OCI-LY3 (cell line): ENCODE data around the gene BNC2.

Experiments used
- H2AFZ ChIP-seq: fragments of 200-600, 300-600 bp; shearing (Covaris generic); 2 replicates; pipeline ENCODE4 v1.6.0; 2014; ENCODE audit warnings: antibody characterized with exemption, low read depth, low read length
- H3K27ac ChIP-seq: fragments of 200-600, 300-600 bp; sonication (generic); 2 replicates; pipeline ENCODE4 v1.5.1; 2014; ENCODE audit warnings: mild to moderate bottlenecking, low read length, moderate library complexity, mixed read lengths
- H3K27me3 ChIP-seq: fragments of 200-600, 300-600 bp; sonication (generic); 2 replicates; pipeline ENCODE4 v1.6.1; 2014; ENCODE audit warnings: low read depth, low read length, mixed read lengths
- H3K36me3 ChIP-seq: fragments of 200-600, 300-600 bp; sonication (generic); replicated peaks from 2 replicates; pipeline ENCODE3; 2014; ENCODE audit warnings: low read depth, low read length, mixed read lengths
- H3K4me1 ChIP-seq: fragments of 300-600, 200-600 bp; sonication (generic); 2 replicates; pipeline ENCODE4 v1.6.1; 2014; ENCODE audit warnings: low read length, mixed read lengths
- H3K4me2 ChIP-seq: fragments of 200-600, 300-600 bp; sonication (generic); 2 replicates; pipeline ENCODE4 v1.6.1; 2014; ENCODE audit warnings: low read length, mixed read lengths
- H3K4me3 ChIP-seq: fragments of 300-600, 200-600 bp; sonication (generic); 2 replicates; pipeline ENCODE4 v1.5.1; 2014; ENCODE audit warnings: antibody characterized with exemption, mild to moderate bottlenecking, low read length, moderate library complexity
- H3K79me2 ChIP-seq: fragments of 300-600, 200-600 bp; shearing (Covaris generic); 2 replicates; pipeline ENCODE4 v1.6.1; 2014; ENCODE audit warnings: mild to moderate bottlenecking, low read length, mixed read lengths
- H3K9ac ChIP-seq: fragments of 300-600, 200-600 bp; shearing (Covaris generic); 2 replicates; pipeline ENCODE4 v1.6.0; 2014; ENCODE audit warnings: mild to moderate bottlenecking, low read length, moderate library complexity
- H3K9me3 ChIP-seq: fragments of 200-600, 300-600 bp; shearing (Covaris generic); 2 replicates; pipeline ENCODE4 v1.6.1; 2014; ENCODE audit warnings: low read length, mixed read lengths; ENCODE audit not compliant: insufficient read depth
- H4K20me1 ChIP-seq: fragments of 200-600, 300-600 bp; sonication (generic); 2 replicates; pipeline ENCODE4 v1.6.1; 2016; ENCODE audit warnings: low read length, mixed read lengths; ENCODE audit not compliant: insufficient read depth
- EZH2phosphoT487 ChIP-seq: fragments of 200-600 bp; shearing (Covaris generic); IDR thresholded peaks from 2 replicates; pipeline ENCODE4 v1.6.1; 2018; ENCODE audit warnings: antibody characterized with exemption, mixed run types, low read depth
- TF ChIP-seq, protein P1 (sequence below): fragments of 200-600, 300-600 bp; sonication (generic); IDR thresholded peaks from 2 replicates; pipeline ENCODE4 v1.5.1; 2014; ENCODE audit warnings: antibody characterized with exemption, low read length, low read depth

BNC2 gene

DNA sequence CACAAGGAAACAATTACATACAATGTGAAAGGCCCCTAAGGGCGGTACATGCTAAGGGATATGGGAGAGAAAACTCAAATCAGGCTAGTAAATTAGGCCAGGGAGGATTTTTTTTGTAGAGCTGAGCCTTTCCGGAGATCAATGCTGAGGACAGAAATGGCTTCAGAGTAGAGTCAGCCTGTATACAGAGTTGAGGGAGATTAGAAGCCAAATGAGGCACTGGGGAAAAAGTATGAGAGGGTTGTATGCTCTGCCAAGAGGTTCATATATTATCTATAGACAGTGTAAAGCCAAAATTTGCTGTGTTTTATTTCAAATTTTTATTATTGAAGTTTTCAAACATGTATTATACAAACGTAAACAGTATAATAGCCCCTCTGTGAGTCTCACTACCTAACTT, 103.1 kb downstream of the BNC2 start:
- TF ChIP-seq, protein P1, sequence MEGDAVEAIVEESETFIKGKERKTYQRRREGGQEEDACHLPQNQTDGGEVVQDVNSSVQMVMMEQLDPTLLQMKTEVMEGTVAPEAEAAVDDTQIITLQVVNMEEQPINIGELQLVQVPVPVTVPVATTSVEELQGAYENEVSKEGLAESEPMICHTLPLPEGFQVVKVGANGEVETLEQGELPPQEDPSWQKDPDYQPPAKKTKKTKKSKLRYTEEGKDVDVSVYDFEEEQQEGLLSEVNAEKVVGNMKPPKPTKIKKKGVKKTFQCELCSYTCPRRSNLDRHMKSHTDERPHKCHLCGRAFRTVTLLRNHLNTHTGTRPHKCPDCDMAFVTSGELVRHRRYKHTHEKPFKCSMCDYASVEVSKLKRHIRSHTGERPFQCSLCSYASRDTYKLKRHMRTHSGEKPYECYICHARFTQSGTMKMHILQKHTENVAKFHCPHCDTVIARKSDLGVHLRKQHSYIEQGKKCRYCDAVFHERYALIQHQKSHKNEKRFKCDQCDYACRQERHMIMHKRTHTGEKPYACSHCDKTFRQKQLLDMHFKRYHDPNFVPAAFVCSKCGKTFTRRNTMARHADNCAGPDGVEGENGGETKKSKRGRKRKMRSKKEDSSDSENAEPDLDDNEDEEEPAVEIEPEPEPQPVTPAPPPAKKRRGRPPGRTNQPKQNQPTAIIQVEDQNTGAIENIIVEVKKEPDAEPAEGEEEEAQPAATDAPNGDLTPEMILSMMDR = no peak
- TF ChIP-seq EZH2phosphoT487 = no peak
- Histone ChIP-seq H3K4me3 (no peak overlapping the region), H2AFZ (no peak overlapping the region), H3K9ac (no peak overlapping the region), H3K36me3 (no peaks in the 10 kb centered on the region), H3K4me2 (no peak overlapping the region), H3K27me3 (no peaks in the 10 kb centered on the region), H3K79me2 (no peaks in the 10 kb centered on the region), H3K4me1 (no peaks in the 10 kb centered on the region), H3K27ac (no peak overlapping the region), H3K9me3 (no peaks in the 10 kb centered on the region), H4K20me1 (no peaks in the 10 kb centered on the region)

- Histone ChIP-seq H3K4me2 (no peak overlapping the region), H3K9ac (no peak overlapping the region), H3K27me3 (no peaks in the 10 kb centered on the region), H4K20me1 (no peaks in the 10 kb centered on the region), H3K79me2 (no peaks in the 10 kb centered on the region), H2AFZ (no peak overlapping the region), H3K36me3 (no peaks in the 10 kb centered on the region), H3K4me3 (no peak overlapping the region), H3K9me3 (no peaks in the 10 kb centered on the region), H3K27ac (no peak overlapping the region), H3K4me1 (no peaks in the 10 kb centered on the region)
- TF ChIP-seq EZH2phosphoT487 = no peak
- TF ChIP-seq, protein P1 = no peak
Observed at GRCh38 chr9:16763946-16764345, 106.5 kb downstream of the BNC2 start.

GRCh38 chr9:16755467-16756160, 114.9 kb downstream of the BNC2 start:
- H3K36me3 ChIP-seq = no peaks in the 10 kb centered on the region
- H3K27me3 ChIP-seq = no peaks in the 10 kb centered on the region
- no peaks in the 10 kb centered on the region for H3K9me3 ChIP-seq
- no peak overlapping the region for H3K4me3 ChIP-seq
- H3K27ac ChIP-seq = no peak overlapping the region
- H3K4me2 ChIP-seq = no peak overlapping the region
- TF ChIP-seq, protein P1 = no peak
- TF ChIP-seq EZH2phosphoT487 = no peak
- no peak overlapping the region for H2AFZ ChIP-seq
- no peaks in the 10 kb centered on the region for H4K20me1 ChIP-seq
- H3K9ac ChIP-seq = no peak overlapping the region
- no peaks in the 10 kb centered on the region for H3K4me1 ChIP-seq
- no peaks in the 10 kb centered on the region for H3K79me2 ChIP-seq

GRCh38 chr9:16754662-16755061, 115.8 kb downstream of the BNC2 start:
- H3K79me2 ChIP-seq = no peaks in the 10 kb centered on the region

More at GRCh38 chr9:16754662-16755061, 115.8 kb downstream of the BNC2 start:
- H3K36me3 ChIP-seq = no peaks in the 10 kb centered on the region
- TF ChIP-seq, protein P1 = no peak
- TF ChIP-seq EZH2phosphoT487 = no peak
- no peak overlapping the region for H3K4me3 ChIP-seq
- no peaks in the 10 kb centered on the region for H4K20me1 ChIP-seq
- H3K9me3 ChIP-seq = no peaks in the 10 kb centered on the region
- no peak overlapping the region for H2AFZ ChIP-seq
- no peak overlapping the region for H3K9ac ChIP-seq
- no peaks in the 10 kb centered on the region for H3K27me3 ChIP-seq
- H3K4me1 ChIP-seq = no peaks in the 10 kb centered on the region
- H3K4me2 ChIP-seq = no peak overlapping the region
- H3K27ac ChIP-seq = no peak overlapping the region
